ENCODE measurements around the gene DNAH10. TPM values are rescaled to one million over a fixed set of nuclear protein-coding genes. Genes with fewer than 3 reads are reported as not detected.

Gene DNAH10
- total RNA-seq, 2 donors from 2014 or later = 0.09 to 0.64 TPM

DNA sequence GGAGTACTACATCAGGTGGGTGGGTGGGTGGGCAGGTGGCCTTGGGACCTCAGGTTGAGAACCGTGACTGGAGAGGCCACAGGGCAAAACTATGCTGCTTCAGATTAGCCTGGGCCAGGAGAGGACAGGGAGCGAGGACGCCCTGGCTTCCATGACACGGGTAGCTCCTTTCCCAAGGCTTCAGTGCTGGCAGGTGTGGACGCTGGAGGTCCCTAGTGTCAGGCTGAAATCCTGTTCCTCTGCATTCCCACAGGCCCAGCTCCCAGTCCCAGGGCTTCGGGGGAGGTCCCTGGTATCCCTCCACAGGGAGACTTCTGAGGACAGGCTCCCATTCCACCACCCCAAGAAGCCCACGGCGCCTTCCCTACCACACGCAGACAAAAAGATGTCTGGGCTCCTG lies 178.9 kb downstream of the DNAH10 start:
- no peak overlapping the region for H3K27ac ChIP-seq (ENCODE audit: low read depth, low read length)
- Mint-ChIP-seq H3K27ac (no peak overlapping the region), H3K27me3 (ENCODE audit: insufficient read depth) (peaks cover 4% of the 10 kb centered on the region), H3K4me1 (no peaks in the 10 kb centered on the region), H3K4me3 (no peak overlapping the region), H3K9me3 (peaks cover 9% of the 10 kb centered on the region), H3K36me3 (ENCODE audit: low read depth) (peaks cover 58% of the 10 kb centered on the region)
- H3K9ac ChIP-seq (ENCODE audit: extremely low read depth, low read length, poor library complexity, severe bottlenecking) = no peak overlapping the region
- peaks cover 18% of the 10 kb centered on the region for H3K9me3 ChIP-seq (ENCODE audit: control insufficient read depth, low read length)
- WGBS, 2 experiments (ENCODE audit: insufficient coverage in 1 of 2, insufficient read length in 1 of 2) = 88 to 96% methylated on average over 6 to 9 of the region's 9 CpGs
- H3K4me3 ChIP-seq (ENCODE audit: low read length) = no peak overlapping the region
- peaks cover 36% of the 10 kb centered on the region for H3K36me3 ChIP-seq (ENCODE audit: control insufficient read depth, insufficient read depth, low read length)
- H3K27me3 ChIP-seq (ENCODE audit: control insufficient read depth, insufficient read depth, low read length, poor library complexity, severe bottlenecking) = no peaks in the 10 kb centered on the region
- TF ChIP-seq CTCF (conservative IDR thresholded peaks at IDR 0.05) = no peak
- no peaks in the 10 kb centered on the region for H3K4me1 ChIP-seq (ENCODE audit: control insufficient read depth, insufficient read depth, low read length)
- no peak for DNase-seq

DNA sequence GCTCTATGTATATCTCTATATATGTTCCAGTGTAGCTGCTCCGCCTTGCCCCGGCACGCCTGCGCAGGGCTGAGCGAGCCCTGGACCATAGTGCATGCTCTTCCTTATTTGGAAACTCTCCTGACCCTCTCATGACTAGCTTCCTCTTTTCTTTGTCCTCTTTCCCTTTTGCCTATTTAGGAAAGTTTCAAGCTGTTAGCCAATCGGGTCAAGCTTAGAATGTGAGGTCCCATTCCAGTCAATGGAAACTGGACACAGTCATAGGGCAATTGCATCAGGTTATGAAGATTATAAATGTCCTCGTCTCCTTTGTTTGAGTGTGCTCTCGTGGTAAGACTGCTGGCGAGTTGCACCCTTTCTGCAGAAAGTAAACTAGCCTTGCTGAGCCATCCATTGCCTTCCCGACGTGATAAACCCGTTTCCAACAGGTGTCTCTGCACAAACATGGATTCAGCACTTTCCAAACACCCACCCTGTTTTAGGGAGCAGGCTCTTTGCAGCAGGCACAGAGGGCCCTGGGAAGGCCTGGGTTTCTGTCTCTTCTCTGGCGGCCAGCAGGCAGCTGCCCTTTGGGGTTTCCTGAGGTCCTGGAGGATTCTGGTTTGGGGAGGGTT lies 179.6 kb downstream of the DNAH10 start:
- H3K36me3 ChIP-seq (ENCODE audit: control insufficient read depth, insufficient read depth, low read length) = peaks cover 36% of the 10 kb centered on the region
- no peak overlapping the region for H3K27ac Mint-ChIP-seq
- no peak overlapping the region for H3K27ac ChIP-seq (ENCODE audit: low read depth, low read length)
- H3K36me3 Mint-ChIP-seq (ENCODE audit: low read depth) = peaks cover 57% of the 10 kb centered on the region
- H3K4me3 Mint-ChIP-seq = no peak overlapping the region
- 95 to 97% methylated on average over 11 to 13 of the region's 13 CpGs for WGBS, 2 experiments (ENCODE audit: insufficient coverage in 1 of 2, insufficient read length in 1 of 2)
- no peak for DNase-seq
- H3K9me3 ChIP-seq (ENCODE audit: control insufficient read depth, low read length) = peaks cover 23% of the 10 kb centered on the region
- no peaks in the 10 kb centered on the region for H3K4me1 ChIP-seq (ENCODE audit: control insufficient read depth, insufficient read depth, low read length)
- H3K27me3 ChIP-seq (ENCODE audit: control insufficient read depth, insufficient read depth, low read length, poor library complexity, severe bottlenecking) = no peaks in the 10 kb centered on the region
- no peaks in the 10 kb centered on the region for H3K4me1 Mint-ChIP-seq
- H3K4me3 ChIP-seq (ENCODE audit: low read length) = no peak overlapping the region
- peaks cover 4% of the 10 kb centered on the region for H3K27me3 Mint-ChIP-seq (ENCODE audit: insufficient read depth)
- no peak overlapping the region for H3K9ac ChIP-seq (ENCODE audit: extremely low read depth, low read length, poor library complexity, severe bottlenecking)
- TF ChIP-seq CTCF (conservative IDR thresholded peaks at IDR 0.05) = no peak
- H3K9me3 Mint-ChIP-seq = peaks cover 9% of the 10 kb centered on the region

GRCh38 chr12:123942238-123942653 lies 180.1 kb downstream of the DNAH10 start:
- Mint-ChIP-seq H3K27me3 (ENCODE audit: insufficient read depth) (peaks cover 4% of the 10 kb centered on the region), H3K9me3 (peaks cover 11% of the 10 kb centered on the region), H3K4me3 (no peak overlapping the region), H3K27ac (no peak overlapping the region), H3K4me1 (no peaks in the 10 kb centered on the region), H3K36me3 (ENCODE audit: low read depth) (peaks cover 56% of the 10 kb centered on the region)
- 96 to 100% methylated on average over 4 to 10 of the region's 10 CpGs for WGBS, 2 experiments (ENCODE audit: insufficient coverage in 1 of 2, insufficient read length in 1 of 2)
- Histone ChIP-seq H3K9me3 (ENCODE audit: control insufficient read depth, low read length) (peaks cover 23% of the 10 kb centered on the region), H3K36me3 (ENCODE audit: control insufficient read depth, insufficient read depth, low read length) (peaks cover 36% of the 10 kb centered on the region), H3K9ac (ENCODE audit: extremely low read depth, low read length, poor library complexity, severe bottlenecking) (no peak overlapping the region), H3K27me3 (ENCODE audit: control insufficient read depth, insufficient read depth, low read length, poor library complexity, severe bottlenecking) (no peaks in the 10 kb centered on the region), H3K27ac (ENCODE audit: low read depth, low read length) (no peak overlapping the region), H3K4me1 (ENCODE audit: control insufficient read depth, insufficient read depth, low read length) (no peaks in the 10 kb centered on the region), H3K4me3 (ENCODE audit: low read length) (no peak overlapping the region)
- TF ChIP-seq CTCF (conservative IDR thresholded peaks at IDR 0.05) = no peak
- no peak for DNase-seq
